HepG2 (cell line): ENCODE results near the gene OR4Q2.

Source experiments
- CEBPZ ChIP-seq: IDR thresholded peaks from 2 replicates; pipeline ENCODE4 v1.6.1; 2012; ENCODE audit warnings: low read length, improper control_type of control experiment
- CHD2 ChIP-seq: IDR thresholded peaks from 2 replicates; pipeline ENCODE4 v1.6.1; 2011; ENCODE audit warnings: low read depth, low read length, improper control_type of control experiment
- CTCF ChIP-seq: sonication (generic); formaldehyde crosslinking; IDR thresholded peaks from 2 replicates; pipeline ENCODE4 v1.5.0; 2020; ENCODE audit warnings: mild to moderate bottlenecking, missing genetic modification reagents, moderate library complexity
- HDAC2 ChIP-seq: sonication (generic); formaldehyde crosslinking; IDR thresholded peaks from 2 replicates; pipeline ENCODE4 v1.4.0; 2020; ENCODE audit warnings: missing genetic modification reagents
- MXI1 ChIP-seq: IDR thresholded peaks from 3 replicates; pipeline ENCODE4 v1.6.1; 2012; ENCODE audit warnings: low read depth, low read length, inconsistent platforms, borderline replicate concordance
- NR3C1 ChIP-seq: sonication (generic); formaldehyde crosslinking; IDR thresholded peaks from 2 replicates; pipeline ENCODE4 v1.4.0; 2020; ENCODE audit warnings: missing genetic modification reagents
- SALL2 ChIP-seq: sonication (generic); formaldehyde crosslinking; IDR thresholded peaks from 2 replicates; pipeline ENCODE4 v1.8.1; 2023; ENCODE audit warnings: mild to moderate bottlenecking, missing genetic modification reagents, inconsistent platforms

- TF ChIP-seq NR3C1 (CRISPR knock-in tag) (no peak), CTCF (CRISPR knock-in tag) (no peak), HDAC2 (CRISPR knock-in tag) (no peak), MXI1 (no peak), CEBPZ (no peak), CHD2 (no peak), SALL2 (CRISPR knock-in tag) (no peak)
Measured at GRCh38 chr14:20001863-20002262, at the start of gene OR4Q2.
